BLaER1 treated with 17β-estradiol and CSF1 and Interleukin-3, amounts not matched to agents 10 nM and 100 nM (cell line): ENCODE measurements around the gene ADGRL2.

Source experiments
- H3K27ac ChIP-seq, 11 experiments: shearing (Covaris generic); formaldehyde crosslinking; 2 replicates each; pipeline ENCODE4 v1.8.1; 2022
- H3K27me3 ChIP-seq, 11 experiments: shearing (Covaris generic); formaldehyde crosslinking; 2 replicates each; pipeline ENCODE4 v1.8.1; 2022
- H3K36me3 ChIP-seq, 11 experiments: shearing (Covaris generic); formaldehyde crosslinking; 2 replicates each; pipeline ENCODE4 v1.8.1; 2022
- H3K4me1 ChIP-seq, 10 experiments: shearing (Covaris generic); formaldehyde crosslinking; 2 replicates each; pipeline ENCODE4 v1.8.1; 2022
- H3K4me2 ChIP-seq, 11 experiments: shearing (Covaris generic); formaldehyde crosslinking; 2 replicates each; pipeline ENCODE4 v1.8.1; 2022
- H3K4me3 ChIP-seq, 10 experiments: shearing (Covaris generic); formaldehyde crosslinking; 2 replicates each; pipeline ENCODE4 v1.8.1; 2022
- H3K9ac ChIP-seq, 11 experiments: shearing (Covaris generic); formaldehyde crosslinking; 2 replicates each; pipeline ENCODE4 v1.8.1; 2022
- H3K9me3 ChIP-seq, 11 experiments: shearing (Covaris generic); formaldehyde crosslinking; replicated peaks in 1 of 11; 2 replicates each; pipeline ENCODE4 v1.8.1; 2022
- H4K20me1 ChIP-seq, 11 experiments: shearing (Covaris generic); formaldehyde crosslinking; 2 replicates each; pipeline ENCODE4 v1.8.1; 2022
- Cebpa-rat ChIP-seq, 11 experiments: shearing (Covaris generic); IDR thresholded peaks; 2 replicates each; pipeline ENCODE4 v1.8.1; 2022

The ADGRL2 gene

DNA sequence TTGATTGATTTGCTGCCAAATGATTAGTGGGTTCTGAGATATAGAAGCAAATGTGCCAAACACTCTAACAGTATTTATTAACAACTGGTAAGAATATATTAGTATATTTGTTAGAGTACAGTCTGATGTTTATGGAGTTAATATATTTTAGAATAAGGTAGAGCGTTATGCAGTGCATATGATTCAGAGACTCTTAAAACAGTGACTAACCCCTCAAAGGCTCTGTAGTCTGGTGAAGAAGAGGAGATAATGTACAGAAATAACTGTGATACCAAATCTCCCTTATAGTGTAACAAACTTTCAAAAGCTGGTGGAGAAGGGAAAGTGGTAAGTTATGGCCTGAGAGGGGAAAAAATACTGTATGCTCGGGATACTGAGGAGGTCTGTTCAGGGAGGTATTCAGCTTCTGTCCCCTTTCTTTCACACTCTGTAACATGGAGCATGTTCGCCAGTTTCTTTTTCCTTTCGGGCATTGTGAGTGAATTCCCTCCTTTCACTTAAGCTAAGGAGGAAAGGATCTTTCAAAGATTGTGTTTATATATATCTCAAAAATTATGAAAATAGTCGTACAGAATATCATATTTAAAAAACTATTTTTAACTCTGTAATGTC, 121.2 kb downstream of the ADGRL2 start:
- H3K4me3 ChIP-seq = no peak overlapping the region
- H3K27me3 ChIP-seq = no peaks in the 10 kb centered on the region
- no peak overlapping the region for H3K4me2 ChIP-seq
- H4K20me1 ChIP-seq = no peaks in the 10 kb centered on the region
- H3K27ac ChIP-seq = no peak overlapping the region
- peaks cover 0 to 12% (median 8%) of the 10 kb centered on the region in 10 experiments; a peak in 9 of 20 replicates for H3K4me1 ChIP-seq
- H3K9me3 ChIP-seq = no peaks in the 10 kb centered on the region
- no peak overlapping the region for H3K9ac ChIP-seq
- no peak for TF ChIP-seq Cebpa-rat (IDR thresholded peaks at IDR 0.05)
- no peaks in the 10 kb centered on the region for H3K36me3 ChIP-seq

GRCh38 chr1:81922955-81923354, 122.2 kb downstream of the ADGRL2 start:
- no peak overlapping the region for H3K27ac ChIP-seq
- H3K9me3 ChIP-seq = no peaks in the 10 kb centered on the region
- no peak overlapping the region for H3K4me3 ChIP-seq
- peaks cover 0 to 12% (median 8%) of the 10 kb centered on the region in 10 experiments; a peak in 9 of 20 replicates for H3K4me1 ChIP-seq
- no peaks in the 10 kb centered on the region for H4K20me1 ChIP-seq
- H3K27me3 ChIP-seq = no peaks in the 10 kb centered on the region
- TF ChIP-seq Cebpa-rat (IDR thresholded peaks at IDR 0.05) = no peak
- no peaks in the 10 kb centered on the region for H3K36me3 ChIP-seq
- no peak overlapping the region for H3K9ac ChIP-seq
- no peak overlapping the region for H3K4me2 ChIP-seq

GRCh38 chr1:81929106-81929505, 128.4 kb downstream of the ADGRL2 start:
- no peaks in the 10 kb centered on the region for H4K20me1 ChIP-seq
- no peaks in the 10 kb centered on the region for H3K27me3 ChIP-seq
- no peak overlapping the region for H3K4me2 ChIP-seq
- no peak overlapping the region for H3K9ac ChIP-seq
- TF ChIP-seq Cebpa-rat (IDR thresholded peaks at IDR 0.05) = no peak
- H3K4me1 ChIP-seq = no peaks in the 10 kb centered on the region
- H3K36me3 ChIP-seq = no peaks in the 10 kb centered on the region
- H3K4me3 ChIP-seq = no peak overlapping the region
- H3K27ac ChIP-seq = no peak overlapping the region
- H3K9me3 ChIP-seq = no peaks in the 10 kb centered on the region

DNA sequence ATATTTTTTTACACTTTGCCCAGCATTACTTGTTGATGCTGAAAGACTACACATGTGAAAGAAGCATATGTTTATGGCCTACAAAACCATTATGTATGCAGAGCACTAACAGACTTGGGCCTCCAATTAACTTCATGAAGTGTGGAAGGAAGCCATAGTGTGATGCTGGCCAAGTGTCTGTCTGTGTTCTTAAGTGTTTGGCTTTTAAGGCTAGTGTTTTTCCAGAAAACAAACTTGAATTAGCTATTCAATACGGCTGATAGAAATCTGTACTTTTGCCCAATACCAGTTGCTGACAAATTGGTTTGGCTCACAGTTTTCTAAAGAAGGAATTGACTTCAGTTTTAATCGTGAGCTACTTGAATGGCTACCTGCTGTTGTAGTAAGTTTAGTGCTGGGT, 136.1 kb downstream of the ADGRL2 start:
- no peak overlapping the region for H3K4me2 ChIP-seq
- no peak for TF ChIP-seq Cebpa-rat (IDR thresholded peaks at IDR 0.05)

GRCh38 chr1:81937791-81938450, 137.2 kb downstream of the ADGRL2 start:
- Histone ChIP-seq H4K20me1 (no peaks in the 10 kb centered on the region), H3K9ac (no peak overlapping the region), H3K36me3 (no peaks in the 10 kb centered on the region), H3K4me1 (no peaks in the 10 kb centered on the region), H3K9me3 (no peaks in the 10 kb centered on the region), H3K27me3 (no peaks in the 10 kb centered on the region), H3K4me2 (no peak overlapping the region), H3K4me3 (no peak overlapping the region), H3K27ac (no peak overlapping the region)
- TF ChIP-seq Cebpa-rat (IDR thresholded peaks at IDR 0.05) = no peak

More for the DNA sequence above, 136.1 kb downstream of the ADGRL2 start:
- Histone ChIP-seq H3K4me3 (no peak overlapping the region), H4K20me1 (no peaks in the 10 kb centered on the region), H3K27me3 (no peaks in the 10 kb centered on the region), H3K4me1 (no peaks in the 10 kb centered on the region), H3K36me3 (no peaks in the 10 kb centered on the region), H3K9me3 (no peaks in the 10 kb centered on the region), H3K27ac (no peak overlapping the region), H3K9ac (no peak overlapping the region)

GRCh38 chr1:81948495-81948894, 147.8 kb downstream of the ADGRL2 start:
- Histone ChIP-seq H4K20me1 (no peaks in the 10 kb centered on the region), H3K27ac (no peak overlapping the region), H3K9ac (no peak overlapping the region), H3K27me3 (no peaks in the 10 kb centered on the region), H3K36me3 (no peaks in the 10 kb centered on the region), H3K4me1 (peaks cover 0 to 5% (median 0%) of the 10 kb centered on the region in 10 experiments; a peak in 3 of 20 replicates), H3K4me3 (no peak overlapping the region), H3K4me2 (no peak overlapping the region), H3K9me3 (no peaks in the 10 kb centered on the region)
- TF ChIP-seq Cebpa-rat (IDR thresholded peaks at IDR 0.05) = no peak

DNA sequence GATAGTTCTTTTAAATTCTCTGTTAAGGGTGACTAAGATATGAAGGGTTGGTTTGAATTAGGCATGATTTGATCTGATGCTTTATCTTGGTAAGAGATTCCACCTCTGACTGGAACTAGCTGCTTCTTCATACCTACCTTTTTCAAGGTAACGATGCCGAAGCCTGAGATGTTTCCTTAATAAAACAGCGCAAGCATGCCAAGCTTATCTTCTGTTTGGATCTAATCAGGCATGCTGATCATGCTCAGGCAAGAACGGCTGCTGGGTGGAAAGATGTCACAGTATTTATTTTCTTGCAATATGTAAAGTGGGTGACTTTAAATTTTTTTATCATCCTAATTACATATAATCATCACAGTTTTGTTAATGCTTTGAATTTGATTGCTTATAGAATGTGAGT, 148.7 kb downstream of the ADGRL2 start:
- Histone ChIP-seq H3K27ac (no peak overlapping the region), H3K4me1 (peaks cover 0 to 5% (median 0%) of the 10 kb centered on the region in 10 experiments; a peak in 3 of 20 replicates), H3K4me3 (no peak overlapping the region), H3K9ac (no peak overlapping the region), H4K20me1 (no peaks in the 10 kb centered on the region), H3K9me3 (no peaks in the 10 kb centered on the region), H3K4me2 (no peak overlapping the region), H3K36me3 (no peaks in the 10 kb centered on the region), H3K27me3 (no peaks in the 10 kb centered on the region)
- no peak for TF ChIP-seq Cebpa-rat (IDR thresholded peaks at IDR 0.05)

GRCh38 chr1:81950037-81950436, 149.3 kb downstream of the ADGRL2 start:
- no peaks in the 10 kb centered on the region for H3K27me3 ChIP-seq
- H3K27ac ChIP-seq = no peak overlapping the region
- no peaks in the 10 kb centered on the region for H3K36me3 ChIP-seq
- no peaks in the 10 kb centered on the region for H3K9me3 ChIP-seq
- no peak overlapping the region for H3K4me3 ChIP-seq
- H3K9ac ChIP-seq = no peak overlapping the region
- peaks cover 0 to 5% (median 0%) of the 10 kb centered on the region in 10 experiments; a peak in 3 of 20 replicates for H3K4me1 ChIP-seq
- H4K20me1 ChIP-seq = no peaks in the 10 kb centered on the region
- no peak for TF ChIP-seq Cebpa-rat (IDR thresholded peaks at IDR 0.05)
- peak overlapping the region in 1 of 11 experiments; percentile 23; a peak in 1 of 22 replicates for H3K4me2 ChIP-seq

DNA sequence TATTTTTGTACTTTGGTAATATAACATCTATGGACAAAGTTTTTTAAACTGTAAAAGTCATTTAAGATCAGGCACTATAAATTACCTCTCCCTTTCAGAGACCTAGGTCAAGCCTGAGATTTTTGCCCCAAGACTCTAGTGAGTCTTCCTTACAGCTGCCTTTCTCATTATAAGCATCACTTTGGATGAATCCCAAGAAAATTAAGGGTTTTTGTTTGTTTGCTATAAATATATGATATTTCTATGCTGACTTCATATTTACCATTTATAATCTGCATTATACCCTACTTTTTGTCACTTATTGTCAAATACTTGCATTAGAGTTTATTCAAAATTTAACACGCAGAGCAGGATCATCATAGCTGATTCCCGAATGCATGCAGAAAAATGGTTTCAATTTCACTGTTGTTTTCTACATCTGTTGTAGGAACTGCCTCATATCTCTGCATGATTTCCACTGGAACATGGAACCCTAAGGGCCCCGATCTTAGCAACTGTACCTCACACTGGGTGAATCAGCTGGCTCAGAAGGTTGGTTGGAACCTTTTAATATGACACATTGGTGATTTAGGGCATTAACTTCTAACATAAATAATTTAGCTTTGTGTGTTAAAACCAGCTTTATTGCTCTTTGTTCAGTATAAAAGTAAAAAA, 150.0 kb downstream of the ADGRL2 start:
- no peaks in the 10 kb centered on the region for H3K27me3 ChIP-seq
- no peak overlapping the region for H3K27ac ChIP-seq
- H3K4me1 ChIP-seq = peaks cover 0 to 5% (median 0%) of the 10 kb centered on the region in 10 experiments; a peak in 3 of 20 replicates
- H3K9ac ChIP-seq = no peak overlapping the region
- no peak overlapping the region for H3K4me3 ChIP-seq
- no peaks in the 10 kb centered on the region for H3K36me3 ChIP-seq
- no peak overlapping the region for H3K4me2 ChIP-seq
- no peak for TF ChIP-seq Cebpa-rat (IDR thresholded peaks at IDR 0.05)
- no peaks in the 10 kb centered on the region for H4K20me1 ChIP-seq
- H3K9me3 ChIP-seq = no peaks in the 10 kb centered on the region
